H1 (cell line): Measurements from ENCODE around the gene RAP1GAP. TPM values are rescaled to one million over a fixed set of nuclear protein-coding genes. Genes with fewer than 3 reads are reported as not detected.

Source experiments
- BCL11A ChIP-seq, 2 experiments: IDR thresholded peaks; one replicate each; pipeline ENCODE4 v1.6.1; 2011; ENCODE audit warnings: low read depth in 2 of 2, low read length in 2 of 2, mild to moderate bottlenecking in 2 of 2
- CBX8 ChIP-seq: fragments of 300-800, 300-1000 bp; sonication (generic); IDR thresholded peaks from 2 replicates; pipeline ENCODE4 v1.7.1; 2016; ENCODE audit warnings: low read depth, low read length, borderline replicate concordance
- CHD2 ChIP-seq: IDR thresholded peaks from 2 replicates; pipeline ENCODE4 v1.6.1; 2012; ENCODE audit warnings: low read length, improper control_type of control experiment
- GTF2F1 ChIP-seq: IDR thresholded peaks from 2 replicates; pipeline ENCODE4 v1.6.1; 2012; ENCODE audit warnings: low read depth, low read length, improper control_type of control experiment, borderline replicate concordance
- MAFK ChIP-seq: IDR thresholded peaks from 2 replicates; pipeline ENCODE4 v1.6.1; 2012; ENCODE audit warnings: low read depth, mild to moderate bottlenecking, improper control_type of control experiment, low read length
- PHF8 ChIP-seq: fragments of 200-600 bp; sonication (generic); conservative IDR thresholded peaks from 2 replicates; pipeline ENCODE4 v1.7.1; 2012; ENCODE audit warnings: low read depth, mild to moderate bottlenecking, inconsistent platforms, low read length, moderate library complexity
- SIRT6 ChIP-seq: IDR thresholded peaks from one replicate; pipeline ENCODE4 v1.7.1; 2012; ENCODE audit warnings: low read length, inconsistent platforms
- SP4 ChIP-seq: IDR thresholded peaks from 2 replicates; pipeline ENCODE4 v1.6.1; 2012; ENCODE audit warnings: low read length, inconsistent platforms
- TAF7 ChIP-seq: optimal IDR thresholded peaks from 2 replicates; pipeline ENCODE3; 2011; ENCODE audit warnings: low read depth, mild to moderate bottlenecking, inconsistent platforms, low read length, moderate library complexity, borderline replicate concordance
- ZNF274 ChIP-seq: IDR thresholded peaks from 2 replicates; pipeline ENCODE4 v1.7.0; 2012; ENCODE audit warnings: low read length, borderline replicate concordance; ENCODE audit errors: extremely low read depth
- polyA plus RNA-seq, 7 experiments: library from polyadenylated mRNA; depleted of rRNA in 3 of 7; stranded (reverse) in 5 of 7; unstranded in 2 of 7; fragments of >200 nt in 5 of 7; fragments of 200-250 nt in 2 of 7; gene quantifications; 1 replicate in 5 of 7; 2 replicates in 1 of 7; 4 replicates in 1 of 7; pipeline versions ENCODE4 v1.2.1 to v1.2.3, GENCODE V29; 2011 to 2013; ENCODE audit warnings: missing spikeins in 2 of 7, mixed read lengths in 2 of 7
- total RNA-seq: library from RNA; stranded (reverse); fragmentation: NEBNext Ultra II Directional; extraction: Animal tissue kit (Norgen Biotek cat#: 25700); gene quantifications from 2 replicates; pipeline ENCODE4 v1.2.1, GENCODE V29; 2021
- TF ChIP-seq, protein P1 (sequence below): fragments of 300-600 bp; sonication (generic); IDR thresholded peaks from 2 replicates; pipeline ENCODE4 v1.7.1; 2012; ENCODE audit warnings: low read length, moderate library complexity, mild to moderate bottlenecking, inconsistent platforms; ENCODE audit not compliant: insufficient replicate concordance

The RAP1GAP gene
- total and polyA plus RNA-seq, 2 of the 8 experiments (the other 6 are each of a cell fraction or from before 2014, with no cell fraction given), result 8.4 TPM

DNA sequence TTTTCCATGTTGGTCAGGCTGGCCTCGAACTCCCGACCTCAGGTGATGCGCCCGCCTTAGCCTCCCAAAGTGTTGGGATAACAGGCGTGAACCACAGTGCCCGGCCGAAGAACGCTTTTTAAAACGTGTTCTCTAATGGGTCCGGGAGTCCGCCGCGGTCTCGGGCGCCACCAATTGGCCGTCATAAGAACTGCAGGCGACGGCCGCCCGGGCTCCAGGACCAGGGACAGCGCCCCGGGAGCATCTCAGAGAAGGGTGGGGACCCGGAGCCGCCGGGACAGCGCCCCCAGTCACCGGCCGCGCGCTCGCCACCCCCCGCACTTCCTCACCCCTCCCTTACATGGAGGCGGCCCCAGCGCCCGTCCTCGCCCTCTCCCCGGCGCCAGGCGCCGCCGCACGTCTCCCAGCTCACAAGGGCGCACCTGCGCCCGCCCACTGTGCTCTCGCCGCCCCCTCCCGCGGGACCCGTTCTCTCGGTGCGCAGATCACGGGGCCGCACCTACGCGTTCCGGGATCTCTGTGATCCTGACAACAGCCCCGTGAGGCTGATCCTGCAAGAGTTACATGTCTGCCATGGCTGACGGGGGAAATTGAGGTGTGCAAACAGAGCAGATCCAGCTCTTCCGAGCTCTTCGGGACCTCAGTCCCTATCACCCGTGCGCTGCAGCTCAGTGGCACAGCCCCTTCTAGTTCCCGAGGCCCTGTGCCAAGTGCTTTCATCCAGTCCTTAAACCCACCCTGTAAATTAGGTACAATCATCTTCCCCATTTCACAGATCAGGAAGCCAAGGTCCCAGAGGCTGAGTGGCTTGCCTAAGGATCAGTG lies 9.8 kb downstream of the RAP1GAP start (continued):
- TF ChIP-seq CBX8, result no peak
- TF ChIP-seq, protein P1, sequence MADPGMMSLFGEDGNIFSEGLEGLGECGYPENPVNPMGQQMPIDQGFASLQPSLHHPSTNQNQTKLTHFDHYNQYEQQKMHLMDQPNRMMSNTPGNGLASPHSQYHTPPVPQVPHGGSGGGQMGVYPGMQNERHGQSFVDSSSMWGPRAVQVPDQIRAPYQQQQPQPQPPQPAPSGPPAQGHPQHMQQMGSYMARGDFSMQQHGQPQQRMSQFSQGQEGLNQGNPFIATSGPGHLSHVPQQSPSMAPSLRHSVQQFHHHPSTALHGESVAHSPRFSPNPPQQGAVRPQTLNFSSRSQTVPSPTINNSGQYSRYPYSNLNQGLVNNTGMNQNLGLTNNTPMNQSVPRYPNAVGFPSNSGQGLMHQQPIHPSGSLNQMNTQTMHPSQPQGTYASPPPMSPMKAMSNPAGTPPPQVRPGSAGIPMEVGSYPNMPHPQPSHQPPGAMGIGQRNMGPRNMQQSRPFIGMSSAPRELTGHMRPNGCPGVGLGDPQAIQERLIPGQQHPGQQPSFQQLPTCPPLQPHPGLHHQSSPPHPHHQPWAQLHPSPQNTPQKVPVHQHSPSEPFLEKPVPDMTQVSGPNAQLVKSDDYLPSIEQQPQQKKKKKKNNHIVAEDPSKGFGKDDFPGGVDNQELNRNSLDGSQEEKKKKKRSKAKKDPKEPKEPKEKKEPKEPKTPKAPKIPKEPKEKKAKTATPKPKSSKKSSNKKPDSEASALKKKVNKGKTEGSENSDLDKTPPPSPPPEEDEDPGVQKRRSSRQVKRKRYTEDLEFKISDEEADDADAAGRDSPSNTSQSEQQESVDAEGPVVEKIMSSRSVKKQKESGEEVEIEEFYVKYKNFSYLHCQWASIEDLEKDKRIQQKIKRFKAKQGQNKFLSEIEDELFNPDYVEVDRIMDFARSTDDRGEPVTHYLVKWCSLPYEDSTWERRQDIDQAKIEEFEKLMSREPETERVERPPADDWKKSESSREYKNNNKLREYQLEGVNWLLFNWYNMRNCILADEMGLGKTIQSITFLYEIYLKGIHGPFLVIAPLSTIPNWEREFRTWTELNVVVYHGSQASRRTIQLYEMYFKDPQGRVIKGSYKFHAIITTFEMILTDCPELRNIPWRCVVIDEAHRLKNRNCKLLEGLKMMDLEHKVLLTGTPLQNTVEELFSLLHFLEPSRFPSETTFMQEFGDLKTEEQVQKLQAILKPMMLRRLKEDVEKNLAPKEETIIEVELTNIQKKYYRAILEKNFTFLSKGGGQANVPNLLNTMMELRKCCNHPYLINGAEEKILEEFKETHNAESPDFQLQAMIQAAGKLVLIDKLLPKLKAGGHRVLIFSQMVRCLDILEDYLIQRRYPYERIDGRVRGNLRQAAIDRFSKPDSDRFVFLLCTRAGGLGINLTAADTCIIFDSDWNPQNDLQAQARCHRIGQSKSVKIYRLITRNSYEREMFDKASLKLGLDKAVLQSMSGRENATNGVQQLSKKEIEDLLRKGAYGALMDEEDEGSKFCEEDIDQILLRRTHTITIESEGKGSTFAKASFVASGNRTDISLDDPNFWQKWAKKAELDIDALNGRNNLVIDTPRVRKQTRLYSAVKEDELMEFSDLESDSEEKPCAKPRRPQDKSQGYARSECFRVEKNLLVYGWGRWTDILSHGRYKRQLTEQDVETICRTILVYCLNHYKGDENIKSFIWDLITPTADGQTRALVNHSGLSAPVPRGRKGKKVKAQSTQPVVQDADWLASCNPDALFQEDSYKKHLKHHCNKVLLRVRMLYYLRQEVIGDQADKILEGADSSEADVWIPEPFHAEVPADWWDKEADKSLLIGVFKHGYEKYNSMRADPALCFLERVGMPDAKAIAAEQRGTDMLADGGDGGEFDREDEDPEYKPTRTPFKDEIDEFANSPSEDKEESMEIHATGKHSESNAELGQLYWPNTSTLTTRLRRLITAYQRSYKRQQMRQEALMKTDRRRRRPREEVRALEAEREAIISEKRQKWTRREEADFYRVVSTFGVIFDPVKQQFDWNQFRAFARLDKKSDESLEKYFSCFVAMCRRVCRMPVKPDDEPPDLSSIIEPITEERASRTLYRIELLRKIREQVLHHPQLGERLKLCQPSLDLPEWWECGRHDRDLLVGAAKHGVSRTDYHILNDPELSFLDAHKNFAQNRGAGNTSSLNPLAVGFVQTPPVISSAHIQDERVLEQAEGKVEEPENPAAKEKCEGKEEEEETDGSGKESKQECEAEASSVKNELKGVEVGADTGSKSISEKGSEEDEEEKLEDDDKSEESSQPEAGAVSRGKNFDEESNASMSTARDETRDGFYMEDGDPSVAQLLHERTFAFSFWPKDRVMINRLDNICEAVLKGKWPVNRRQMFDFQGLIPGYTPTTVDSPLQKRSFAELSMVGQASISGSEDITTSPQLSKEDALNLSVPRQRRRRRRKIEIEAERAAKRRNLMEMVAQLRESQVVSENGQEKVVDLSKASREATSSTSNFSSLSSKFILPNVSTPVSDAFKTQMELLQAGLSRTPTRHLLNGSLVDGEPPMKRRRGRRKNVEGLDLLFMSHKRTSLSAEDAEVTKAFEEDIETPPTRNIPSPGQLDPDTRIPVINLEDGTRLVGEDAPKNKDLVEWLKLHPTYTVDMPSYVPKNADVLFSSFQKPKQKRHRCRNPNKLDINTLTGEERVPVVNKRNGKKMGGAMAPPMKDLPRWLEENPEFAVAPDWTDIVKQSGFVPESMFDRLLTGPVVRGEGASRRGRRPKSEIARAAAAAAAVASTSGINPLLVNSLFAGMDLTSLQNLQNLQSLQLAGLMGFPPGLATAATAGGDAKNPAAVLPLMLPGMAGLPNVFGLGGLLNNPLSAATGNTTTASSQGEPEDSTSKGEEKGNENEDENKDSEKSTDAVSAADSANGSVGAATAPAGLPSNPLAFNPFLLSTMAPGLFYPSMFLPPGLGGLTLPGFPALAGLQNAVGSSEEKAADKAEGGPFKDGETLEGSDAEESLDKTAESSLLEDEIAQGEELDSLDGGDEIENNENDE, result no peak
- no peak for TF ChIP-seq MAFK
- TF ChIP-seq SP4, result no peak
- no peak for TF ChIP-seq ZNF274
- TF ChIP-seq SIRT6, result no peak
- no peak for TF ChIP-seq GTF2F1
- TF ChIP-seq TAF7, result peak; percentile 74
- no peak for TF ChIP-seq CHD2
- no peak for TF ChIP-seq PHF8
- TF ChIP-seq BCL11A (IDR thresholded peaks at IDR 0.05; ENCODE audit: low read depth in 2 of 2, low read length in 2 of 2), result no peak
